ENCODE measurements around the gene R3HDM2. TPM values are rescaled to one million over a fixed set of nuclear protein-coding genes. Genes with fewer than 3 reads are reported as not detected.

The R3HDM2 gene
- total and polyA plus RNA-seq, 2 of the 13 experiments (the other 11 are each of a cell fraction or from before 2014, with no cell fraction given): 11.1 to 23.5 TPM

GRCh38 chr12:57216014-57216911 is 214.6 kb downstream of the R3HDM2 start, which contains the start of gene NXPH4 (continued):
- TF ChIP-seq ZNF512B (CRISPR knock-in tag; IDR thresholded peaks at IDR 0.05; ENCODE audit: borderline replicate concordance) (no peak), KDM3A (CRISPR knock-in tag; IDR thresholded peaks at IDR 0.05; ENCODE audit: low read depth) (no peak), TOPORS (CRISPR knock-in tag; IDR thresholded peaks at IDR 0.05) (no peak), ZNF20 (CRISPR knock-in tag; IDR thresholded peaks at IDR 0.05) (no peak), ATF6 (CRISPR knock-in tag; conservative IDR thresholded peaks at IDR 0.05) (no peak), SOX6 (IDR thresholded peaks at IDR 0.05) (no peak), SOX6 (CRISPR knock-in tag; IDR thresholded peaks at IDR 0.05) (no peak), ZFP62 (CRISPR knock-in tag; IDR thresholded peaks at IDR 0.05) (no peak), CSRNP1 (CRISPR knock-in tag; IDR thresholded peaks at IDR 0.05) (no peak), SIN3B (IDR thresholded peaks at IDR 0.05; ENCODE audit: low read length) (no peak), CREB3 (CRISPR knock-in tag; IDR thresholded peaks at IDR 0.05) (no peak), ZNF263 (CRISPR knock-in tag; IDR thresholded peaks at IDR 0.05) (no peak), DRAP1 (CRISPR knock-in tag; IDR thresholded peaks at IDR 0.05) (no peak), ZNF12 (CRISPR knock-in tag; IDR thresholded peaks at IDR 0.05) (no peak)
